RWPE1 (cell line): ENCODE data around the gene CLRN1.
A peak's percentile ranks its signal among the peaks of the same experiment; 100 is the strongest.

Experiments
- CTCF ChIA-PET: fragments of 350-600 bp; sonication (Branson Sonifier 250); formaldehyde crosslinking; extraction: SDS; loops from one replicate; lab custom pipeline; 2021; lab: Yijun Ruan, JAX
- POLR2A ChIA-PET: fragments of 400-600 bp; formaldehyde crosslinking; extraction: SDS; loops from one replicate; lab custom pipeline; 2020; ENCODE audit warnings: antibody characterized with exemption; ENCODE audit not compliant: low non-redundant PET; lab: Yijun Ruan, JAX
- DNase-seq: peaks from one replicate; pipeline ENCODE4 v3.0.0; 2012; ENCODE audit warnings: low spot score
- H3K27ac ChIP-seq: fragments of 450-650 bp; 2 replicates; pipeline ENCODE4 v1.5.1; 2017
- CTCF ChIP-seq: fragments of 450-650 bp; conservative IDR thresholded peaks from 2 replicates; pipeline ENCODE4 v1.5.1; 2017; ENCODE audit warnings: low read depth, mild to moderate bottlenecking

Gene CLRN1

GRCh38 chr3:150930839-150931238 is 41.7 kb downstream of the CLRN1 start:
- CTCF ChIA-PET: no interaction called here
- no peak overlapping the region for H3K27ac ChIP-seq

GRCh38 chr3:150928234-150928633 is 44.3 kb downstream of the CLRN1 start:
- no peak overlapping the region for H3K27ac ChIP-seq
- no peak for DNase-seq
- no peak for TF ChIP-seq CTCF
- POLR2A ChIA-PET: no interaction called here
- CTCF ChIA-PET: interaction anchor here (0.7 kb wide), 1 partner anchor 207 kb away, joined by 4 read pairs; no protein-coding TSS in a partner anchor

More at GRCh38 chr3:150930839-150931238, 41.7 kb downstream of the CLRN1 start:
- POLR2A ChIA-PET: no interaction called here
- DNase-seq: no peak
- no peak for TF ChIP-seq CTCF

- ChIA-PET POLR2A (no interaction called here), CTCF (interaction anchor here (0.6 to 2.4 kb wide), 7 partner anchors 8 to 219 kb away, joined by 3 to 18 read pairs (median 3); partner anchors contain the start of gene MED12L)
- TF ChIP-seq CTCF: no peak
- no peak overlapping the region for H3K27ac ChIP-seq
- no peak for DNase-seq
Measured at GRCh38 chr3:150926328-150926727, 46.2 kb downstream of the CLRN1 start.

GRCh38 chr3:150925751-150926201 is 46.8 kb downstream of the CLRN1 start:
- no peak overlapping the region for H3K27ac ChIP-seq
- ChIA-PET CTCF (interaction anchor here (0.6 to 2.4 kb wide), 8 partner anchors 8 to 220 kb away, joined by 3 to 18 read pairs (median 4); partner anchors contain the start of gene MED12L), POLR2A (no interaction called here)

GRCh38 chr3:150922611-150923010 is 49.9 kb downstream of the CLRN1 start:
- ChIA-PET POLR2A (no interaction called here), CTCF (no interaction called here)
- DNase-seq: peak; percentile 27
- no peak overlapping the region for H3K27ac ChIP-seq
- no peak for TF ChIP-seq CTCF

More at GRCh38 chr3:150925751-150926201, 46.8 kb downstream of the CLRN1 start:
- peak; percentile 45 for TF ChIP-seq CTCF
- DNase-seq: peak; percentile 60

GRCh38 chr3:150921209-150921608 is 51.3 kb downstream of the CLRN1 start:
- CTCF ChIA-PET: no interaction called here
- no peak overlapping the region for H3K27ac ChIP-seq
- no peak for TF ChIP-seq CTCF
- no peak for DNase-seq
- POLR2A ChIA-PET: no interaction called here
